DMS114 treated with DMSO at 0.1 percent for 48 hours (cell line): ENCODE measurements around the gene HMCN1.
"Not testable (repeated sequence)": the region's sequence is repeated elsewhere in the genome, so short reads cannot be mapped to it uniquely, and the experiment has no call there.

ENCODE experiments used
- DNase-seq: peaks from one replicate; lab custom pipeline; 2025; ENCODE audit not compliant: unreplicated experiment; lab: John Stamatoyannopoulos, UW

The HMCN1 gene

DNA sequence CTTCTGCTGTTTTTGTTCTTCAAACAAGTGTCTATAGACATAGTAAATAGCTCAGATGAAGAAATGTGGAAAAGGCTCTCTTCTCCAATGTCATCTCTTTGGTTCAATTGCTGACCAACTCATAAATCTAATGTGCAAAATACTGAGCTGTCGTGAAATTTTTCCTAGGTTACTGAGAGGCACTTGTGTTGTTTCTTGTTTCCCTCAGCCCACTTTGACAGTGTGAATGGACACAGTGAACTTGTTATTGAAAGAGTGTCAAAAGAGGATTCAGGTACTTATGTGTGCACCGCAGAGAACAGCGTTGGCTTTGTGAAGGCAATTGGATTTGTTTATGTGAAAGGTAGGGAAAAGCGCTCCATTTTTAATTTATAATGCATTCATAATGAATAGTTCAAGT is 395.6 kb downstream of the HMCN1 start:
- DNase-seq = no peak

DNA sequence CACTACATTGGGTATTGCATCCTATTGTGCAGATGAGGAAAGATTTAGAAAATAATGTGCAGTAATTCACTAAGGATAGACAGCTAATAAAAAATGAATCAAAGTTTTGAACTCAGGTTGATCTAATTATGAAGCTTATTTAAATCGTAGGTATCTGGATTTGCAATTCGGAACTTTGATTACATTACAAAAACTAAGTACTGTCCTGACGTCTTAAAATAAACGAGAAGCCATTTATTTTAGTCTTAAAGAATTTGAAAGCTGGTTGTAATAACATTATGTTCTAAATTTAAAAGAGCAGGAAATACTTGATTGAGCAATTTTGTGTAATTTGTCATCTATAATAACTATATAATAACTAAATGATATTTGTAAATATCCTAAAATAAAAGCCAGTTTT is 404.9 kb downstream of the HMCN1 start:
- no peak for DNase-seq

DNA sequence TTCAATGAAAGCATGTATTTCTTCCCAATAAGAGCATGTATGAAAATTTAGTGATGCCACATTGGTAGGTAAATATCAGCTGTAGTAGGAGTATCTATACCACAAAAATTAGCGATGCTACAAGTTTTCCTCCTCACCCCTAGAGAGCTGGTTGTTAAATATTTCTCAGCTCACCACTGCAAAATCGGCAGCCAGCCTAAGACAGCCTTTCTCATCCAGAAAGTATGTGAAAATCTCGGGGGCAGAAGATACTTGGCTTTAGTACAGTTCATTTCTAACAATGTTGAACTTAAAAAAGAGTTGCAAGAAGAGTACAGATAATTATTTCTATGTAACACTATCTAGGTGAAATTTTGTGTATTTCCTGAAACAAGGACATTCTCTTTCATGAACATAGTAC is 405.5 kb downstream of the HMCN1 start:
- DNase-seq = no peak

DNA sequence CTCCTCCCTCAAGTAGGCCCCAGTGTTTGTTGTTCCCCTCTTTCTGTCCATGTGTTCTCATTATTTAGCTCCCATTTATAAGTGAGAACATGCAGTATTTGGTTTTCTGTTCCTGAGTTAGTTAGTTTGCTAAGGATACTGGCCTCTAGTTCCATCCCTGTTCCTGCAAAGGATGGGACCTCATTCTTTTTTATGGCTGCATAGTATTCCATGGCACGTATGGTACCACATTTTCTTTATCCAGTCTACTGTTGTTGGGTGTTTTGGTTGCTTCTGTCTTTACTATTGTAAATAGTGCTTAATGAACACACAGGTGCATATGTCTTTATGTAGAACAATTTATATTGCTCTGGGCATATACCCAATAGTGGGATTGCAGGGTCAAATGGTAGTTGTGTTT is 408.0 kb downstream of the HMCN1 start:
- DNase-seq = no peak

DNA sequence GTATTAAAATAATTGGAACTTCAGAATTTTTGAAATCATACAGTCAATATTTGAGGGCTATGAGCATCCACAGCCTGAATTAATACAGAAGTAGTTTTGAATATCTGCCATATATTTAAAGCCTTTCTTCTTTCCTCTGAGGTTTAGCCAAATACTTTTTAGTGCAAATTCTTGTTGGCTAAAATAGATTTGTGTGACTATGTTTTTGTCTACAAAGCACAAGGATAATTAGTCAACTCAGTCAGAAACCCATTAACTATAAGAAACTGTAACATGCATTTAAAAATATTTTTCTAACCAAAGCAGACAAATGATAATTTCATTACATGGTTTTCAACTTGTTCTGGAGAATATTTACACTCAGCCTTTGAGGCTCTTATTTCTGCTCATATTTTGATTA is 408.7 kb downstream of the HMCN1 start:
- no peak for DNase-seq

DNA sequence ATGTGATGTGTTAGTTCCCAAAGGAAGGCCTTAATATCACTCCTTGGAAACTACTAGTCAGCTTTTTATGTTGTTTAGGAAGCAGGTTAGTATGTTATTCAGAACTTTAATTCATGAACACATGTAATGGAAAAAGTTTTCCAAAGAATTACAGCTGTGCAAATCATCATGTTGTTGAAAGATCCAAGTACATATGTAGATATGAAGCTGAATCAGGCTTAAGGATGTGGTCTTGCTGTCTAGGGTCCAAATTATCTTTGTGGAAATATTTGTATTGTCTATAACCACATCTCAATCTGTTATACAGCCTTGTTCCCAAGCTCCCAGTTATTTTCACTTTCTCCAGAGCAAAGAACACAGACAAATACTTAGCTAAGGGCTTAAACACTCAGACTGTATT is 409.3 kb downstream of the HMCN1 start:
- DNase-seq = no peak

DNA sequence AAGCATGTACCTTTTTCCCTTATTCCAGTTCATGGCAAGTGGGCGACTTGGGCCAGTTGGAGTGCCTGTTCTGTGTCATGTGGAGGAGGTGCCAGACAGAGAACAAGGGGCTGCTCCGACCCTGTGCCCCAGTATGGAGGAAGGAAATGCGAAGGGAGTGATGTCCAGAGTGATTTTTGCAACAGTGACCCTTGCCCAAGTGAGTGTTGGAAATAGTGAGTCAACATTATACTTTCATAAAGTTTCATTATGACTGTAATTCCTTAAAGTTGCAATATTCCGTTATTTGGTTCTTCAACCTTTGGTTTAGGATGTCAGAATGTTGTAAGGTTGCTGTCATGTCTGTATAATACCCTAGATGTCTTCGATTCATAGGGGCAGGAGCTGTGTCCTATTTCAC is 410.3 kb downstream of the HMCN1 start:
- DNase-seq = no peak

DNA sequence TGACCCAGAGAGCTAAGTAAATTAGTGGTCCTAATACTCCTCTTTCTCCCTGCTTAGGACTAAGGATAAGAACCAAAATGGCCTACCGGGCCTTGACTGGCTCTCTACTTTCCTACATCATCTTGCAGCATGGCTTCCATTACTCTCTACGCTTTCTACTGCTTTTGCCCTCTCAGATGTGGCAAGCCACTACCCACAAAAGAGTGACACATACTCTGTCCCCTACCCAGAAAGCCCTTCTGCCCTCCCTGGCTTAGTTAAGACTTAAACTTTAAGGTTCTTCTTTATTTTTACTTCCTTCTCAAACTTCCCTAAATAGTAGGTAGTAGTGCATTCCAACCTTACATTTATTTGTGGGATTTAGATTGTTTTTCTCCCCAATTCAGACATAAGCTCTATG is 412.8 kb downstream of the HMCN1 start:
- no peak for DNase-seq

DNA sequence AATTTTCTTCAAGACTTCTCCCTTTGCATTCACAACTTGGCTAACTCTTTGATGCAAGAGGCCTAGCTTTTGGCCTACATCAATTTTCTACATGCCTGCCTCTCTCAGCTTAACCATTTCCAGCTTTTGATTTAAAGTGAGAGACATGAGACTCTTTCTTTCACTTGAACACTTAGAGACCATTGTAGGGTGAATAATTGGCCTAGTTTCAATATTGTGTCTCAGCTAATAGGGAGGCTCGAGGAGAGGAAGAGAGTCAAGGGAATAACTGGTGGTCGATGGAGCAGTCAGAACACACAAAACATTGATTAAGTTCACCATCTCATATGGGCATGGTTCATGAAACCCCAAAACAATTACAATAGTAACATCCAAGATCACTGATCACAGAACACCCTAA is 415.4 kb downstream of the HMCN1 start:
- no peak for DNase-seq

DNA sequence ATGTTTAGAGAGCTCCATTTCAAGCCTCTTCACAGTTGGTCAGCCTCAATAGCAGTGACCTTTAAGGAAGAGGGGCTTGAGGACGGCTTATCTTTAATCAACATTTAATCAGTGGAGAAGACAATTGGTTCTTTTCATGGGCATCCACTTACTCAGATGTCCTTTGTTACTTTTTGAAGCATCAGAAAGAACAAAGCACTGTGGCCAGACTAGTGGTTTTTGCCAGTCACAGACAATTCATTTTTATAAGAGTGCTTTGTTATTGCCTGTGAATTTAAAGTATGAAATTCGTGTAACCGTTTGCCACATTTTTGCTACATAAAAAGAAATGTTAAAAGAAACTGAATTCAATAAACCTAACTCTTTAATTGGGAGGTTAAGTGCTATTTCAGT is 418.0 kb downstream of the HMCN1 start:
- DNase-seq = no peak

DNA sequence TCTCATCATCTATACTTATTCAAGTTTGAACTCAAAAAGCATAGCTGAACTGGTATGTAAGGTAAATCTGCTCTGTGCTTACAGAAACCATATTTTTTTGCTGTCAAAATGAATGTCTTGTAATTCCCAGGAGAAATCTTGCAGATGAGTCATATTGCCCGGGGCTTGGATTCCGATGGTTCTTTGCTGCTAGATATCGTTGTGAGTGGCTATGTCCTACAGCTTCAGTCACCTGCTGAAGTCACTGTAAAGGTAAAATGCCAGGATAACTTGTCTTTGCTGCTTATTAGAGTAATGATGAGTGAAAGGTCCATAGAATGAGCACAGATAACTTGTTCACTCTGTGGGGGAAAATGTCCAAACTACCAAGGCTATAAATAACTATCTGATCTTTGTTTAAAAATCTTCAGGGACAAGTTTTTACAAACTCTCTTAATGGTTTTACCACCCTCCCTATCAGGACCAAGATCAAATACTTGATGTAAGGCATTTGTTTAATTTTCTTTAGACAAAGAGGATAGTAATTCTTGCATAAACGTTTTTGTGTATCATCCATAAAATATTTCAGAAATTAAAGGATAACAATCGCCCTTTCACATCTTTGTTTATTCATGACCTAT is 418.5 kb downstream of the HMCN1 start:
- no peak for DNase-seq

DNA sequence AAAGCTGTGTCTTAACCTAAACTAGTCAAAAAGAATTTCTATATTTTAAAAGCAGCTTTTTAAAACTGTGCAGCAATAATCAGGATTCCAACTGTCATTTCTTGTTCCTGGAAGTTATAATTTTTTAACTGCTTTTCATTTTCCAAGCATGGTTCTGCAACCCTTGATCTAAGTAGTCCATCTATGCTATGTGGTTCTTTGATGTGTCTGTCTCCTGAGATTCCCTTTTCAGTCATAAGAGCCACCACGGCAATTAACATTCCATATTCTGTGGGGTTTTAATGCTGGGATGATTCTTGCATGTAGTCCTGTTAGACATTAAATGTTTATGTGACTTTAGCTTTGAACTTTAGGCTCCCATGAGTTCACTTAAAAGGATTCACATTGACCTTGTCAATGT is 420.5 kb downstream of the HMCN1 start:
- DNase-seq = no peak

DNA sequence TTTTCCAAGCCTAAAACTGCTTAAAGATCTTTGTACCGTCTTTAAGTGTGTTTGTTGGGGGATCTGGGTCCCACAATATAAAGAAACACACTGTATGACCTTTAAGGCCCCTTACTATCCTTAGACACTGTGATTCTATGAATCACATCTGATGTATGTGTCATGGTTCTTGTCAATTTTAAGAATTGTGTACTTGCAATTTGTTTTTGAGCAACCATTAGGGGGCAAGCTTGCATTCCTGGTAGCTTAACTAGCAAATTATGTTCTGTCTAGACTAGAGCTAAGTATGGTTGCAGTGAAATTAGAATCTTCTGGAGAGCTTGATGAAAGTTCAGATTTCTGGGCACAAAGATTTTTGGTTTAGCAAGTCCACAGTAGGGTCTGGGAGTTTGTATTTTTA is 421.4 kb downstream of the HMCN1 start:
- peak; percentile 17 for DNase-seq

DNA sequence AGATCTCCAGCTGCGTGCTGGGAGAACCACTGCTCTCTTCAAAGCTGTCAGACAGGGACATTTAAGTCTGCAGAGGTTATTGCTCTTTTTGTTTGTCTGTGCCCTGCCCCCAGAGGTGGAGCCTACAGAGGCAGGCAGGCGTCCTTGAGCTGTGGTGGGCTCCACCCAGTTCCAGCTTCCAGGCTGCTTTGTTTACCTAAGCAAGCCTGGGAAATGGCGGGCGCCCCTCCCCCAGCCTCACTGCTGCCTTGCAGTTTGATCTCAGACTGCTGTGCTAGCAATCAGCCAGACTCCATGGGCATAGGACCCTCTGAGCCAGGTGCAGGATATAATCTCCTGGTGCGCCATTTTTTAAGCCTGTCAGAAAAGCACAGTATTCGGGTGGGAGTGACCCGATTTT is 428.7 kb downstream of the HMCN1 start:
- not testable (repeated sequence) for DNase-seq

DNA sequence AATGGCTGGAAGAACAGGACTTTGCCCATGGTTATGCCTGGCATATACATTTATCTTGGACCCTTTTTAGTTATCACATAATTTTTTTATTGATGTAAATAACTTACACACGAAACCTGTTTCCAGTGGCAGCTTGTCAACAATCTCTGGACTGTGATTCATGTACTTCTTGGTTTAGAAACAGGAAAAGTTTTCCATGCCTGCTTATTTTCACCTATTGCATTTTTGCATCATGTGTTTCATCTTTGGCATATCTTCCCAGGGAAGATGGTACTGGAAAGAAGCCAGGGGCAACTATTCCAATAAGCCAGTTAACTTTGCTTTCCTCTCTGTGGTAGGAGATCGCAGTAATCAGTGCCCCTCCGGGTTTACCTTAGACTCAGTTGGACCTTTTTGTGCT is 430.6 kb downstream of the HMCN1 start:
- DNase-seq = no peak

DNA sequence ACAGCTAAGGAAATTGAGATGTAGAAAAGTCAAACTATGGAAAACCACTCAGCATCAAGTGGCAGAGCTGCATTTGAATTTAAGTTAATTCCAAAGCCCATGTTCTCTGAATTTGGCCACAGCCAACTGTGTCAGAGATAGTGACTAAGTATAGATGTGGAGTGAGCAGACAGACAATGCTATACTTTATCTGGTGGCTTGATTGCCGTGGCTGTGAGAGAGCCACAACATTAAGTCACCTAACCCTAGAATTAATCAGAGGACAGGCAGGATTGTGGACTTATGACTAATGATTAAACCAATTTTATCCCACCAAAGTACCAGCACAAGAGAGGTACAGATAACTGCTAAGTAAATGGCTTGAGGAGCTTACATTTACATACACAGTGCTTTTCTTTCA is 431.1 kb downstream of the HMCN1 start:
- DNase-seq = no peak

DNA sequence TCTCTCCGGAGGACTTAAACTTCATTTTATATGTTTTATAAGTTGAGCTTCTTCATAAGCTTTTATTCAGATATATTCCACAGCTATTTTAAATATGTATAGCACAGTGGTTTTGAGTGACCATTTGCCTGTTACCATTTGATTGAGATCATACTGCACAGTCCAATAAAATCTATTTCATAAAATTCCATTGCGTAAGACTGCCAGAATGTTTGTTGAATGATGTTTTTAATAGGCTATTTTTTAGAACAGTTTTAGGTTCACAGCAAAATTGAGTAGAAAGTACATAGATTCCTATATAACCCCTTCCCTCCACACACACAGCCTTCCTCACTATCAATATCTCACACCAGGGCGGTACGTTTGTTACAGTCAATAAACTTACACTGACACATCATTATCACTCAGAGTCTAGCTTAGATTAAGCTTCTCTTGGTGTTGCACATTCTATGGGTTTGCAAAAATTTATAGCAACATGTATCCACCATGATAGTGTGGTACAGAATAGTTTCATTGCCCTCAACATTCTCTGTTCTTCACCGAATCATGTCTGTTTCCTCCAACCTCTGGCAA is 433.0 kb downstream of the HMCN1 start:
- DNase-seq = no peak

DNA sequence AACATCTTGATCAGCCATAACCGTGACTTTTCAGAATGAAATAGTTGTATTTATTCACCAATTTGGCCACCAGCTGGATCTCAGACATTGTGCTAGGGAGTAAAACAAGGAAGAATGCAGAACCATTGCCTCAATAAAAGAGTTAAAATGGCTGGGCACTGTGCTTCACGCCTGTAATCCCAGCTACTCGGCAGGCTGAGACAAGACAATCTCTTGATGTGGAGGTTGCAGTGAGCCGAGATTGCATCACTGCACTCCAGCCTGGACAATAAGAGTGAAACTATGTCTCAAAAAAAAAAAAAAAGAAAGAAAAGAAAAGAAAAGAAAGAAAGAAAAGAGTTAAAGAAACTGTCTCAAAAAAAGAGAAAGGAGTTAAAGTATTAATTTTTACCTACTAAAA is 441.4 kb downstream of the HMCN1 start:
- DNase-seq = no peak

DNA sequence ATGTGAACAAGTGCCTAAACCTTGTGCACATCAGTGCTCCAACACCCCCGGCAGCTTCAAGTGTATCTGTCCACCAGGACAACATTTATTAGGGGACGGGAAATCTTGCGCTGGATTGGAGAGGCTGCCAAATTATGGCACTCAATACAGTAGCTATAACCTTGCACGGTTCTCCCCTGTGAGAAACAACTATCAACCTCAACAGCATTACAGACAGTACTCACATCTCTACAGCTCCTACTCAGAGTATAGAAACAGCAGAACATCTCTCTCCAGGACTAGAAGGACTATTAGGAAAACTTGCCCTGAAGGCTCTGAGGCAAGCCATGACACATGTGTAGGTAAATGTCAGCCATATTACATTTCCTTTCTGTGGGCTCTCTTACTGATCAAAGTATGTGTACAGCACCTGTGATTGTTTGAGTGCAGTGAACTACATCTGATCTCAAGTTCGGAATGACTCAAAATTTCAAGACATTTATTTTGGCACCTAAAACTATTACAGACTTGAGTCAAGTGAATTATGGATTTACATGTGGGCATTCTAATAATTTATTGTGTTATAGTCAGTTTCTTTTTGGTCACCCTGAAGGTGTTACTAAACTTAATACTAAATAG is 444.3 kb downstream of the HMCN1 start:
- no peak for DNase-seq

DNA sequence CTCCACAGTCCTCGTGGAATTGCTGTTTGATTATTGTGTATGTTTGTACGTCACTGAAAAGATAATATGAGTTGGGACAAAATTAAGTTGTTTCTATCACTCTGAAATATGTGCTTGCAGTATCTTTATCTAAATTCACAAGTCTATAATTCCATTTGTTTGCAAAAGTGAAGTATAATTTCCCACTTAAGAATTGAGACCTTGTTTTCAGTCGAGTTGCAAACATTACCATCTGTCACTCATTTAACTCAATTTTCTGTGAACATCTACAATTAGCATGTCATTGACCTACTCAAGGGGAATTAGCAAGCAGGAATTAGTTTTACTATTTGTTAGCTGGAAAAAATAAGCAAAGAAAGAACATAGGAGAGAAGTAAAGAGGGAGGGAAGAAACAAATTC is 445.0 kb downstream of the HMCN1 start:
- DNase-seq = no peak

DNA sequence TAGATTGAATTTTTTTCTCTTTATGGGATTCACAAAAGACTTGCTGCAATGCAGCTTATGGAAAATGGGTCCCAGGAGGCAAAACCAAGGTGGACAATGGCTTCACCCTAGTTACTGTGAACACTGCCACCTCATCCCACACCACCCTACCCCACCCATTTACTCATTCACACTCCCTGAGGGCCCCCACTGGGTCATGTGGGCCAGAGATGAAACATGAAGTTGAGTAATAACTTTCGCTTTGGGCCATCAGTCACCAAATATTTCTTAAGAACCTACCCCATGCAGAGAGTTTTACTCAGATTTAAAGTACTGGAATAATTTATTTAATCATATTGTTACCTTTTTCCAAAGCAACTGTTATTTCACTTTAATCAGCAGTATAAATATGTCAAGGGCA is 449.0 kb downstream of the HMCN1 start:
- DNase-seq = no peak

DNA sequence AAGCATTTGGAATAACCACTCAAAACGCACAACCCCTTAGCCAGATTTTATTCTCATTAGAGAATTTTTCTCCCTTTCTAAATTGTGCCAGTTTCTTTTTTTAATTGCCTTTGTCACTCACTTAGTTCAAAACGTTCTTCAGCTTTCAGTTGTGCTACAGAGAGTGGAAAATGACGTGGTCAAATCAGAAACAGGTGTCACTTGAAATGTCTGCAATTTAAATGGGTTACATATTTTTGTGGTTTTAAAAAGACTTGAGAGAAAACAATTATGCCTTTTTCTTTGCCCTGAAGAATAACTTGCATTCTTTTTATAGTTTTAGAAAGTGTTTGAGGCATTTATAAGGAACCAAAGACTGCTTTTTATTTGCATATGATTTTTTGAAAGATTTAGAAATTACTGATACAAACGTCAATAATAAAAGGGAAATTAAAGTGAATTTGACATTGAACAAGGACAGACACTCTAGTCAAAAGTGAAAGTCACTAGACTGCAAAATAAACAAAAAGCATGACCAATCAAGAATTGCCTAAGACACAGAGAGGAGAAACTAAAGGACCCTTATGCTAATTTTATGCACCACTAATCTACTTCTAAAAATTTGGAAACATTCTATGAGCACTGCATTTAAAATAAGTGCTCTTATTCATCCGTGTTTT is 449.9 kb downstream of the HMCN1 start:
- DNase-seq = no peak
